AG20443 (cell line): ENCODE measurements around the gene AUNIP.

Source experiments
- DNase-seq: peaks from one replicate; pipeline ENCODE4 v3.0.0; 2012; ENCODE audit warnings: low spot score, mixed read lengths

AUNIP gene

GRCh38 chr1:25794325-25794724 is 64.9 kb downstream of the AUNIP start:
- DNase-seq = peak; percentile 81

DNA sequence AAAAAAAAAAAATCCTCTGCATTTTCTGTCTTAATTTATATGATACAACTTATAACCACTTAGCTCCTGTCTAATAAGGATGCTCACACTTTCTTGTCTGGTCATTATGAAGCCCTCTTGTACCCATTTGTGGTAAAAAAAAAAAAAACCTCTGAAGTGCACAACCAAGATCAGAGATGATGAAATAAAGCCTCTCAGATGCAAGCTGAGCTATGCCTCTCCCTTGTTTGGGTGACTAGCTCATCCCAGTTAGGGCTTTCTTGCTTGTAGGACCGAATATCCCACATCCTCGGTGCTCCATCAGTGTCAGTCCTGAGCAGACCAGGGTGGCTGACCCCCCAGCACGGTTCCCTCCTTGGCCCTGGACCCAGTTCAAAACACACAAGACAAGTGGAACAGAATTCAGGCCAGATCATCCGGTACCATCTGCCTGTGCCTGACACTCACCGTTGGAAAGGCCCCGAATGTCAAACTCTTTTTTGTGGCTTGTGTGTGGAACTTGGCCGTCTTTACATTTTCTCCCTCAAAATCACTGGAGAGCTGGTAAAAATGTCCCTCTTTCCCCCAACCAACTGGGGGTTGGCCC is 65.6 kb downstream of the AUNIP start:
- DNase-seq = no peak

DNA sequence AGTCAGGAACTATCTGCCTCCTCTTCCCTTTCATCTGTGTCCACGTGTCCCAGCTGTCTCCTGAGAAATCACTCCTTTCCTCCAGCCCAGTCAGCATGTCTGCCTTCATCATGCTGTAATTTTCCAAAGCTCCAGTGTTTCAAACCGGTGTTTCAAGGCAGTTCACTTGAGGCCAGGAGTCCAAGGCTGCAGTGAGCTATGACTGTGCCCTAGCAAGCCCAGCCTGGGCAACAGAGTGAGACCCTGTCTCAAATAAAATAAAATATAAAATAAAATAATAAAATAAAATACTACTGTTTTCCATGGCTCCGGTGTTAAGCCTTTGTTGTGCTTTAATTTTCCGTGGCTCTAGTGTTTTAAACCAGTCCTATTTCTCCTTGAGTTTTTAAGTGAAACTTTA is 67.1 kb downstream of the AUNIP start:
- DNase-seq = no peak

GRCh38 chr1:25790472-25790871 is 68.8 kb downstream of the AUNIP start:
- no peak for DNase-seq

GRCh38 chr1:25787760-25788166 is 71.5 kb downstream of the AUNIP start:
- DNase-seq = no peak

GRCh38 chr1:25786887-25787759 is 72.1 kb downstream of the AUNIP start:
- DNase-seq = peak; percentile 58

GRCh38 chr1:25785333-25786067 is 73.8 kb downstream of the AUNIP start:
- DNase-seq = no peak

GRCh38 chr1:25784575-25785051 is 74.6 kb downstream of the AUNIP start:
- no peak for DNase-seq
